Smooth muscle cell (in vitro differentiated cells): ENCODE results near the gene SMIM44. TPM values are rescaled to one million over a fixed set of nuclear protein-coding genes. Genes with fewer than 3 reads are reported as not detected.

Experiments used
- DNase-seq: peaks from one replicate; lab custom pipeline; 2025; ENCODE audit not compliant: unreplicated experiment; lab: John Stamatoyannopoulos, UW
- H2AFZ ChIP-seq: fragments of 200-600 bp; sonication (generic); 2 replicates; pipeline ENCODE4 v1.6.0; 2016; ENCODE audit warnings: antibody characterized with exemption, low read depth, mild to moderate bottlenecking
- H3F3A ChIP-seq: fragments of 200-600 bp; sonication (generic); 2 replicates; pipeline ENCODE4 v1.6.0; 2017; ENCODE audit warnings: antibody characterized with exemption, low read depth
- H3K27ac ChIP-seq: fragments of 200-600 bp; sonication (generic); 2 replicates; pipeline ENCODE4 v1.5.1; 2016; ENCODE audit warnings: low read depth, mild to moderate bottlenecking
- H3K27me3 ChIP-seq: fragments of 200-600 bp; sonication (generic); 2 replicates; pipeline ENCODE4 v1.6.1; 2016; ENCODE audit warnings: low read depth, mild to moderate bottlenecking
- H3K36me3 ChIP-seq: fragments of 200-600 bp; sonication (generic); 2 replicates; pipeline ENCODE4 v1.5.1; 2016; ENCODE audit warnings: low read depth
- H3K4me1 ChIP-seq: fragments of 200-600 bp; sonication (generic); 2 replicates; pipeline ENCODE4 v1.5.1; 2016; ENCODE audit warnings: low read depth
- H3K4me2 ChIP-seq: fragments of 200-600 bp; sonication (generic); 2 replicates; pipeline ENCODE4 v1.6.0; 2016; ENCODE audit warnings: mild to moderate bottlenecking
- H3K4me3 ChIP-seq: fragments of 200-600 bp; sonication (generic); 2 replicates; pipeline ENCODE4 v1.5.1; 2016; ENCODE audit warnings: mild to moderate bottlenecking
- H3K79me2 ChIP-seq: fragments of 200-600 bp; sonication (generic); 2 replicates; pipeline ENCODE4 v1.6.0; 2016; ENCODE audit warnings: low read depth, mild to moderate bottlenecking
- H3K9ac ChIP-seq: fragments of 200-600 bp; sonication (generic); 2 replicates; pipeline ENCODE4 v1.6.0; 2016; ENCODE audit warnings: low read depth
- H3K9me3 ChIP-seq: fragments of 200-600 bp; sonication (generic); replicated peaks from 2 replicates; pipeline ENCODE4 v1.5.1; 2016; ENCODE audit warnings: low read depth
- H4K20me1 ChIP-seq: fragments of 200-600 bp; sonication (generic); 2 replicates; pipeline ENCODE4 v1.6.0; 2016; ENCODE audit warnings: low read depth
- WGBS: methylation state at CpG from one replicate; pipeline ENCODE4 v1.1.7; 2016; ENCODE audit warnings: low lambda C conversion rate; 5-methylcytosine and 5-hydroxymethylcytosine counted together
- polyA plus RNA-seq: library from polyadenylated mRNA; unstranded; fragments of >200 nt; fragmentation: Nextera tagmentation; extraction: Ambion mirVana; gene quantifications from 2 replicates; pipeline ENCODE4 v1.2.1, GENCODE V29; 2016
- total RNA-seq: library from RNA; depleted of rRNA; stranded (reverse); fragments of >200 nt; gene quantifications from 2 replicates; pipeline ENCODE4 v1.2.3, GENCODE V29; 2014
- TF ChIP-seq, protein P1 (sequence below): fragments of 200-600 bp; sonication (generic); IDR thresholded peaks from 2 replicates; pipeline ENCODE4 v1.5.1; 2017; ENCODE audit warnings: borderline replicate concordance, mild to moderate bottlenecking, antibody characterized with exemption; ENCODE audit not compliant: insufficient read depth, poor library complexity, severe bottlenecking

The SMIM44 gene
- total and polyA plus RNA-seq, 2 experiments from 2014 or later: not detected

DNA sequence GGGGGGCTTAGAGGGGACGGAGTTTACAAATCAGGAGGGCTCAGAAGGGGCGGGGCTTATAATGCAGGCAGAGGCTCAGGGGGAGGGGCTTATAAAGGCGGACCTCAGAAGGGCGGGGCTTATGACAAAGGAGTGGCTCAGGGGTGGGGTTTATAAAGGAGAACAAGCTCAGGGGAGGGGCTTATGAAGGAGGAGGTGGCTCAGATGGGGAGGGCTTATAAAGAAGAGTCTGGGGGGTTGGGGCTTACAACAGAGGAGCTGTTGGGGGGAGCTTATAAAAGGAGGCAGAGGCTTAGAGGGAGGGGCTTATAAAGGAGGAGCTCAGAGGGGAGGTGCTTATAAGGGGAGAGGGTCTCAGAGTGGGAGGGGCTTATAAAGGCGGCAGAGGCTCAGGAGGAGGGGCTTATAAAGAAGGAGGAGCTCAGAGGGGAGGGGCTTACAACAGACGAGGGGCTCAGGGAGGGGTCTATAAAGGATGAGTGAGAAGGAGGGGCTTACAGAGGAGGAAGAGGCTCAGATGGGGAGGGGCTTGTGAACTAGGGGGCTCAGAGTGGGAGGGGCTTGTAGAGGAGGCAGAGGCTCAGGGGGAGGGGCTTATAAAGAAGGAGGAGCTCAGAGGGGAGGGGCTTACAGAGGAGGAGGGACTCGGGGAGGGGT is 3.9 kb downstream of the SMIM44 start:
- Histone ChIP-seq H3K4me1 (no peaks in the 10 kb centered on the region), H3K27ac (no peak overlapping the region), H2AFZ (no peak overlapping the region), H3K9ac (no peak overlapping the region), H3K36me3 (no peaks in the 10 kb centered on the region), H3F3A (no peaks in the 10 kb centered on the region), H4K20me1 (no peaks in the 10 kb centered on the region), H3K79me2 (no peaks in the 10 kb centered on the region), H3K9me3 (no peaks in the 10 kb centered on the region), H3K4me3 (no peak overlapping the region), H3K4me2 (no peak overlapping the region), H3K27me3 (no peaks in the 10 kb centered on the region)
- DNase-seq: no peak
- WGBS: 68% methylated on average over 6 of the region's 7 CpGs
- TF ChIP-seq, protein P1, sequence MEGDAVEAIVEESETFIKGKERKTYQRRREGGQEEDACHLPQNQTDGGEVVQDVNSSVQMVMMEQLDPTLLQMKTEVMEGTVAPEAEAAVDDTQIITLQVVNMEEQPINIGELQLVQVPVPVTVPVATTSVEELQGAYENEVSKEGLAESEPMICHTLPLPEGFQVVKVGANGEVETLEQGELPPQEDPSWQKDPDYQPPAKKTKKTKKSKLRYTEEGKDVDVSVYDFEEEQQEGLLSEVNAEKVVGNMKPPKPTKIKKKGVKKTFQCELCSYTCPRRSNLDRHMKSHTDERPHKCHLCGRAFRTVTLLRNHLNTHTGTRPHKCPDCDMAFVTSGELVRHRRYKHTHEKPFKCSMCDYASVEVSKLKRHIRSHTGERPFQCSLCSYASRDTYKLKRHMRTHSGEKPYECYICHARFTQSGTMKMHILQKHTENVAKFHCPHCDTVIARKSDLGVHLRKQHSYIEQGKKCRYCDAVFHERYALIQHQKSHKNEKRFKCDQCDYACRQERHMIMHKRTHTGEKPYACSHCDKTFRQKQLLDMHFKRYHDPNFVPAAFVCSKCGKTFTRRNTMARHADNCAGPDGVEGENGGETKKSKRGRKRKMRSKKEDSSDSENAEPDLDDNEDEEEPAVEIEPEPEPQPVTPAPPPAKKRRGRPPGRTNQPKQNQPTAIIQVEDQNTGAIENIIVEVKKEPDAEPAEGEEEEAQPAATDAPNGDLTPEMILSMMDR: no peak

DNA sequence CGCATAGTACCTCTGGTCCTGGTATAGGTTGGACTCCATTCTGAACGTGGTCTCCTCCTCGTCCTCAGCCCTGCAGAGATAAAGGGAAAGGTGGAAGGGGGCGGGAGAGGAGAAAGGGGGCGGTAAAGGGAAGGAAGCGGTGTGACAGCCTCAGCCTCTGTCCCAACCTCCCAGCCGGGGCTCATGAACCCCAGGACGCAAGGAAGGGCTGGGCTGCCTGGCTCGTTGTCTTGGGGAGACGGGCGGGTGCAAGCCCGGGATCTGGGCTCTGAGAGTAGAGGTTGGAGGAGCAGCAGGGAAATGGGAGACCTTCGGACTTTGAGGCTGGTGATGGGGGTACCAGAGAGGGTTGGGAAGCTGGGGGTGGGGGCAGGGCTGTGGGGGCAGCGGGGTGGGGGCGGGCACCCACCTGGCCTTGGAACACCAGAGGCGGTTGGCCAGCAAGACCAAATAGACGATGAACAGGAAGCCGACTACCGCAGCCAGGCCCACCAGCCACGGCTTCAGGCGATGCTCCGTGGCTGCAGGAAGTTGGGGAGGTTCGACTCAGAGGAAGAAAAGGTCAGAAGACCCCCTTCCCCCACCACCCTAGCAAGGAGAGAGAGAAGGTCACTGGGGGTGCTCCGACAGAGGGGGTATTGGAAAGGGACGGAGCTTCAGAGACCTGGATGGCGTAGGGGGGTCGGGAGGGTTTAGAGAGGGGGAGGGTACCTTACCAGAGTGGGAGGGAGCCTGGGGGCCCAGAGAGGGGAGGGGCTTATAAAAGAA is 4.6 kb downstream of the SMIM44 start:
- 46% methylated on average over 21 of the region's 27 CpGs for WGBS
- Histone ChIP-seq H3K27me3 (no peaks in the 10 kb centered on the region), H3K9ac (no peak overlapping the region), H3K27ac (no peak overlapping the region), H3K4me2 (no peak overlapping the region), H3K4me1 (no peaks in the 10 kb centered on the region), H3K79me2 (no peaks in the 10 kb centered on the region), H3F3A (no peaks in the 10 kb centered on the region), H3K9me3 (no peaks in the 10 kb centered on the region), H4K20me1 (no peaks in the 10 kb centered on the region), H2AFZ (no peak overlapping the region), H3K36me3 (no peaks in the 10 kb centered on the region), H3K4me3 (no peak overlapping the region)
- DNase-seq: no peak
- TF ChIP-seq, protein P1: no peak

DNA sequence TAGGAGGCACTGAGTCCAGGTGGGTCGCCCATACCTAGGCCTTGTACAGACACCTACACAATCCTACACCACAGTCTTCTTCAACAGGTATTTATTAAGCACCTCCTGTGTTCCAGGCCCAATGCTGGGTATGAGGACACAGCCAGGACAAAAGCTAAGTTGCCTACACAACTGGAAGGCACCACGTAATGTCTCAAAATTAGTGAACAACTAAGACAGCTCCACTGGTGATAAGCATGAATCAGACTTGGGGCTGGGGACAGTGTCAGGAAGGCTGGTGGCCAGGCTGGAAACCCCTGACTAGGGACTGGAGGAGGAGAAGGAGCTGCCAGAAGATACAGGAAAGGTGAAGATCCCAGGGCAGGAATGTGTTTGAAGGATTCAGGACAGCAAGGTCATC is 5.3 kb downstream of the SMIM44 start:
- no peak overlapping the region for H3K9ac ChIP-seq
- H3K9me3 ChIP-seq: no peaks in the 10 kb centered on the region
- H3K36me3 ChIP-seq: no peaks in the 10 kb centered on the region
- H3K79me2 ChIP-seq: no peaks in the 10 kb centered on the region
- H2AFZ ChIP-seq: no peak overlapping the region
- no peak overlapping the region for H3K4me2 ChIP-seq
- DNase-seq: no peak
- TF ChIP-seq, protein P1: no peak
- H3K4me1 ChIP-seq: no peaks in the 10 kb centered on the region
- no peaks in the 10 kb centered on the region for H3K27me3 ChIP-seq
- H3K27ac ChIP-seq: no peak overlapping the region
- H3F3A ChIP-seq: no peaks in the 10 kb centered on the region
- no peak overlapping the region for H3K4me3 ChIP-seq
- WGBS: 86% methylated on average over 2 of the region's 2 CpGs
- no peaks in the 10 kb centered on the region for H4K20me1 ChIP-seq

DNA sequence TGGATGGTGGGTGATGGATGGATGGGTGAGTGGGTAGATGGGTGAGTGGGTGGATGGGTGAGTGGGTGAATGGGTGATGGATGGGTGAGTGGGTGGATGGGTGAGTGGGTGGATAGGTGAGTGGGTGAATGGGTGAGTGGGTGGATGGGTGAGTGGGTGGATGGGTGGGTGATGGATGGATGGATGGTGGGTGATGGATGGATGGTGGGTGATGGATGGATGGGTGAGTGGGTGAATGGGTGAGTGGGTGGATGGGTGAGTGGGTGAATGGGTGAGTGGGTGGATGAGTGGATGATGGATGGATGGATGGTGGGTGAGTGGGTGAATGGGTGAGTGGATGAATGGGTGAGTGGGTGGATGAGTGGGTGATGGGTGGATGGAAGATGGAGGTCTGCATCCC is 5.7 kb downstream of the SMIM44 start:
- no peaks in the 10 kb centered on the region for H3F3A ChIP-seq
- no peaks in the 10 kb centered on the region for H3K9me3 ChIP-seq
- H3K36me3 ChIP-seq: no peaks in the 10 kb centered on the region
- H3K4me1 ChIP-seq: no peaks in the 10 kb centered on the region
- H4K20me1 ChIP-seq: no peaks in the 10 kb centered on the region
- no peak overlapping the region for H2AFZ ChIP-seq
- TF ChIP-seq, protein P1: no peak
- H3K27me3 ChIP-seq: no peaks in the 10 kb centered on the region
- no peak overlapping the region for H3K4me2 ChIP-seq
- H3K4me3 ChIP-seq: no peak overlapping the region
- H3K9ac ChIP-seq: no peak overlapping the region
- no peaks in the 10 kb centered on the region for H3K79me2 ChIP-seq
- DNase-seq: no peak
- no peak overlapping the region for H3K27ac ChIP-seq
